Colonic mucosa (tissue), 4 donors: ENCODE data around the gene KDM4B. TPM values are rescaled to one million over a fixed set of nuclear protein-coding genes. Genes with fewer than 3 reads are reported as not detected.

ENCODE experiments used
- DNase-seq: peaks from one replicate; pipeline ENCODE4 v3.0.0-alpha.2; 2020
- H3K27ac ChIP-seq: fragments of 200-600 bp; one replicate; pipeline ENCODE4 v1.8.0; 2021
- H3K27me3 ChIP-seq: fragments of 200-600 bp; one replicate; pipeline ENCODE4 v1.8.0; 2021
- H3K36me3 ChIP-seq: fragments of 200-600 bp; one replicate; pipeline ENCODE4 v1.8.0; 2021
- H3K4me1 ChIP-seq: fragments of 200-600 bp; one replicate; pipeline ENCODE4 v1.8.0; 2021; ENCODE audit warnings: mild to moderate bottlenecking
- H3K4me3 ChIP-seq: fragments of 200-600 bp; one replicate; pipeline ENCODE4 v1.8.0; 2021
- H3K9ac ChIP-seq, 2 donors: one replicate each; pipeline ENCODE4 v1.7.0; 2013; ENCODE audit warnings: control low read depth in 2 of 2, low read depth in 2 of 2, low read length in 2 of 2
- H3K9me3 ChIP-seq: fragments of 200-600 bp; one replicate; pipeline ENCODE4 v1.8.0; 2021
- CTCF ChIP-seq: fragments of 200-600 bp; IDR thresholded peaks from one replicate; pipeline ENCODE4 v1.8.0; 2022; ENCODE audit warnings: antibody characterized with exemption, mild to moderate bottlenecking
- intact Hi-C: fragments of 100-400 bp; cut with DNase I; formaldehyde crosslinking; loops from one replicate; pipeline ENCODE4 v1.14.1; 2022
- total RNA-seq, 2 donors: library from RNA; stranded (reverse); fragmentation: NEBNext Ultra II Directional in 1 of 2; extraction: Animal tissue kit (Norgen Biotek cat#: 25700) in 1 of 2; gene quantifications; one replicate each; pipeline ENCODE4 v1.2.1, GENCODE V29; 2021
- donor health status: healthy.
- donor health status: DM: no; HTN: no; CAD: no.
- donor health status: DM: no; HTN: no; CAD: no.

Gene KDM4B
- total RNA-seq, 2 donors from 2014 or later, result 35.2 to 52.9 TPM

- Histone ChIP-seq H3K9me3 (no peaks in the 10 kb centered on the region), H3K27ac (no peak overlapping the region), H3K4me1 (no peaks in the 10 kb centered on the region), H3K9ac (no peak overlapping the region), H3K27me3 (no peaks in the 10 kb centered on the region), H3K36me3 (no peaks in the 10 kb centered on the region), H3K4me3 (no peak overlapping the region)
- no peak for TF ChIP-seq CTCF
- intact Hi-C loops, result no loop called here
- DNase-seq, result no peak
Observed at GRCh38 chr19:5126498-5127223, 157.7 kb downstream of the KDM4B start.

GRCh38 chr19:5127717-5128116, 158.8 kb downstream of the KDM4B start:
- DNase-seq, result no peak
- no peaks in the 10 kb centered on the region for H3K9me3 ChIP-seq
- H3K36me3 ChIP-seq, result no peaks in the 10 kb centered on the region
- H3K27me3 ChIP-seq, result no peaks in the 10 kb centered on the region
- no peak overlapping the region for H3K9ac ChIP-seq
- TF ChIP-seq CTCF, result no peak
- intact Hi-C loops, result no loop called here
- no peak overlapping the region for H3K4me3 ChIP-seq
- H3K27ac ChIP-seq, result no peak overlapping the region
- no peaks in the 10 kb centered on the region for H3K4me1 ChIP-seq

GRCh38 chr19:5128251-5128935, 159.5 kb downstream of the KDM4B start:
- Histone ChIP-seq H3K27ac (no peak overlapping the region), H3K4me1 (no peaks in the 10 kb centered on the region), H3K36me3 (no peaks in the 10 kb centered on the region), H3K27me3 (no peaks in the 10 kb centered on the region), H3K4me3 (no peak overlapping the region), H3K9ac (no peak overlapping the region), H3K9me3 (no peaks in the 10 kb centered on the region)
- DNase-seq, result no peak
- intact Hi-C loops, result no loop called here
- TF ChIP-seq CTCF, result no peak

GRCh38 chr19:5128936-5129389, 160.1 kb downstream of the KDM4B start:
- DNase-seq, result no peak
- H3K27ac ChIP-seq, result no peak overlapping the region
- intact Hi-C loops, result no loop called here
- no peak overlapping the region for H3K9ac ChIP-seq
- H3K9me3 ChIP-seq, result no peaks in the 10 kb centered on the region
- H3K27me3 ChIP-seq, result no peaks in the 10 kb centered on the region
- TF ChIP-seq CTCF, result no peak
- H3K4me3 ChIP-seq, result no peak overlapping the region
- H3K36me3 ChIP-seq, result no peaks in the 10 kb centered on the region
- no peaks in the 10 kb centered on the region for H3K4me1 ChIP-seq

GRCh38 chr19:5129691-5130090, 160.8 kb downstream of the KDM4B start:
- TF ChIP-seq CTCF, result no peak
- Histone ChIP-seq H3K27me3 (no peaks in the 10 kb centered on the region), H3K27ac (no peak overlapping the region), H3K9ac (no peak overlapping the region), H3K9me3 (no peaks in the 10 kb centered on the region), H3K4me3 (no peak overlapping the region), H3K4me1 (no peaks in the 10 kb centered on the region), H3K36me3 (no peaks in the 10 kb centered on the region)
- intact Hi-C loops, result no loop called here
- no peak for DNase-seq
